HG02642 (cell line): ENCODE data around the gene CLSTN1.
A peak's percentile ranks its signal among the peaks of the same experiment; 100 is the strongest.

Experiments used
- ATAC-seq: cut with Tn5 transposase; IDR thresholded peaks from one replicate; pipeline ENCODE4 v1.9.1; 2021; ENCODE audit warnings: mild to moderate bottlenecking; ENCODE audit not compliant: unreplicated experiment, poor library complexity

CLSTN1 gene

DNA sequence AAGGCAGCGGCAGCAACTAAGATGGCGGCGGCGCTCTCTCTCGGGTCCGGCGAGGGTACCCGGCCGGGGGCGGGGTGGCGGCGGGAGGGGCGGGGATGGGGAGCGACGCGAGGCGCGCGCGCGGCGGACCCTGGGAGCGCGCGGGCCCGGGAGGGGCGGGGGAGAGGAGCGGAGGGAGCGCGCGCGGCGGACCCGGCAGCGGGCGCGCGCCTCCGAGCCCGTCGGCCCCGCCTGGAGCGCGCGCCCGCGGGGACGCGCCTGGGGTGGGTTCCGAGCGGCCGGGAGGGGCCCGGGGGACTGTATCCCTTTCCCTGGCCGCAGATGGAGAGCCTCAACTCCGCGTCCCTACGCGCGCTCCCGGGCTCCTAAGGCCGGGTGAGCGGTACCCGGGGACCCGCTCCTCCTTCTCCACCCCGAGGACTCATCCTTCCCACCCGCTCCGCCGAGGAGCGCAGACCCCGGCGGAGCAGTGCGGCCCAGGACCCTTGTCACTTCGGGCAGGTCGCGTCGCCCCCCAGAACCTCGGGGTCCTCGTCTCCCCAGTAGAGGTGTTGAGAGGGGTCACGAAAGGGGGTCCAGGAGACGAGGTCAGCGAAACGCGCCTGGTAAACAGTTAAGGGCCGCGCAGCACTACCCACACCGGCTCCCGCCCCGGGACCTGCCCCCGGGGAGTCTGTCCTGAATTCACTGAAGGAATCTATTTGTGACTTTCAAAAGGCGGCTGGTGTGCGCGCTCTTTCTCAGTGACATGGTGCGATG, at the start of gene CLSTN1:
Gene CLSTN1, minus strand, starts transcription at position 23 of the 759 bp plus-strand sequence. CDS start 232 bp downstream, outside the sequence.
- peak; percentile 66 for ATAC-seq

GRCh38 chr1:9873385-9873784, 49.6 kb upstream of the CLSTN1 start:
- ATAC-seq, result no peak

- no peak for ATAC-seq
These were observed 48.8 kb upstream of the CLSTN1 start for GRCh38 chr1:9872430-9873165.

DNA sequence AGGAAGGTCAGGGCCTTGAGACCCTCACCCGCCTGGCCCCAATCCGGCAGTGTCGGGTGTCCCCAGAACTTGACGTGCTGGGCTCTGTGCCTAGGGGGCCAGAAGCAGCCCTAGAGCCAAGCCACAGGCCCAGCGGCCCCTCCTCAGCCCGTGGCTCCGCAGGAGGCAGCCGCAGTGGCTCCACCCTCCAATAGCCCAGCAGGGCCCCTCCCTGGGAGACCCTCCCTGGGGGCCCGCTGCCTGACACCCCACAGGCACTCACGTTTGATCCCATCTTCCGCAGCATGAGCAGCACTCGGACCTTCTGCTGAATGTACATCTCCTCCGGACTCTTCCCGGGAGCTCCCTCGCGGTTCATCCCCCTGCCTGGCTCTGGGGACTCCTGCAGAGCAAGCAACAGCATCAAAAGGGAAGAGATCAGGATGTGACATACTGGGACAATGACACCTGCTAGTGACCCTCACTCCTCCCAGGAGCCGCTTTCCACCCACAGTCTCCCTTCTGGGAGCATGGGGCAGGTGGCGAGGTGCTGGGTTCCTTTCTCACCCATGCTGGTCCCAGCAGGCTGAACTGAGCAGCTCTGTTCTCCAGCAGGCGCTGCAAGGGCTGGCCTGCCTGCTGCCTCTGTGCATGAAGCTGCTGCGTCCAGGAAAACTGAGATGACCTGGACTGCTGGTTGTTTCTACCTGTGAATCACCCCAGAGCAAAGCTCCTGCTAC, 48.1 kb upstream of the CLSTN1 start:
- no peak for ATAC-seq

GRCh38 chr1:9871021-9871420, 47.3 kb upstream of the CLSTN1 start:
- ATAC-seq, result no peak

DNA sequence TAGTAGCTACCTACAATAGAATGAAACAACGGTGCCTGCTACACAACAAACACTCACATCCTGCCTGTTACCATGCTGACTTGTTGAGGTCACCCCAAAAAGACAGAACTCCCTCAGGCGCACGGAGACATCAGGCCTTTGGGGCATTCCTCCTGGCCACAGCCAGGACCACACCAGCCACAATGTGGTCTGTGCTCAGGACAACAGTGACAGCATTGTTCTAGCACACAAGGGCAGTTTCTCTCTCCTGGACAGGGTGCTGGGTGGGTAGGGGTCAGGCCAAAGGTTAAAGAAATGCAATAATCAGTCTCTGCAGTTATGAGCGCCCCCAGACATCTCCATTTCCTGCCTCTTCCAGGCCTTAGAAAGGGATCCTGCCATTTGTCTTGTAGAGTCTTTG, 46.8 kb upstream of the CLSTN1 start:
- ATAC-seq, result no peak

- no peak for ATAC-seq
These were observed 46.1 kb upstream of the CLSTN1 start for GRCh38 chr1:9869831-9870251.

DNA sequence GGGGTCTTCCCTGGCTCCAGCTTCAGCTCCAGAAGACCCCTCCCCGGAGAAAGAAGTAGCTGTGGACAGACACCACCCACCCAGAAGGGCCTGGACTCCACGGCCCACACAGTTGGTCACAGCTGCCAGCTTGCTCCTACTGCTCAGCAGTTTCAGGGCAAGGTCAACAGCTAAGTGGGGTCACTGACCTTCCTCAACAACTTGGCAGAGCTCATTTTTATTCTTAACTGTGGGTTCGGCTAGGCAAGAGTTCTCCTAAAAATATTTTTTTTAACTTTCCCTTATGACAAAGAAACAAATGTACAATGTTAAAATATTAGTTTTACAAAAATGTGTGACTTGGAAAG, 44.5 kb upstream of the CLSTN1 start:
- ATAC-seq, result no peak

DNA sequence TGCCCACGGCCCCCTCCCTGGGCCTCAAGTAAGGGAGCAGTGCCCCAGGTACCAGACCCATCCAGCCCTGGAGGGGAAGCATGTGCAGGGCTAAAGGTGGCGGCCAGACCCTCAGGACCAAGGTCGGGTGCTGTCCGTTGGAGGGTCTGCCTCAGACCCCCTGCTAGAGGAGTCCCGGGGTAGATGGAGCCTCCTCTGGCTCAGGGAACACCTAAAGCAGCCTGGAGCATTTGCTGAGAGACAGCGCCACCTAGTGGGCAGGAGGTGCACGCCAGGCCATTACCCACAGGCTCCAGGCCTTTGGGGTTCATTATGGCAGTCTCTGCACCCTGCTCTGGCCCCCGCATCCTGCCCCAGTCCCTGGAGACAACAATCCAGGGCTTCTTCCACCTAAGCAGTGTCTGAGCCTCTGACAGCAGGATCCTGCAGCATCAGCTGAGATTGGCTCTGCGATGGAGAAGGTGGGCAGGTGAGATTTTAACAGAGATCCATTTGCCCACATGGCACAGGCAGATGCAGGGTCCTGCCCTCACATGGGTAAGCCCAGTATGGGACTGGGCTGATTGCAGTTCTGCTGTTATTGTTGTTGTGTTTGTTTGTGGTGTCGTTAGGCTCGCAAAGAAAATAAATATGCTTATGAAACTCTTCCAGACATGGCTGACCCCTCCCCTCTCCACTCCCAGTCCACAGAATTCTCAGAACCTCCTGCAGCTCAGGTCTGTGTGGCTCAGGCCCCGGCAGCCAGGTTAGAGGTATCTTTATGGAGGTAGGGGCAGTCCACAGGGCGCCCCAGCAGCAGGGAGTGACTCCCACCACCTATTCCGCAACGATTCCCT, 43.9 kb upstream of the CLSTN1 start:
- ATAC-seq, result peak; percentile 66

DNA sequence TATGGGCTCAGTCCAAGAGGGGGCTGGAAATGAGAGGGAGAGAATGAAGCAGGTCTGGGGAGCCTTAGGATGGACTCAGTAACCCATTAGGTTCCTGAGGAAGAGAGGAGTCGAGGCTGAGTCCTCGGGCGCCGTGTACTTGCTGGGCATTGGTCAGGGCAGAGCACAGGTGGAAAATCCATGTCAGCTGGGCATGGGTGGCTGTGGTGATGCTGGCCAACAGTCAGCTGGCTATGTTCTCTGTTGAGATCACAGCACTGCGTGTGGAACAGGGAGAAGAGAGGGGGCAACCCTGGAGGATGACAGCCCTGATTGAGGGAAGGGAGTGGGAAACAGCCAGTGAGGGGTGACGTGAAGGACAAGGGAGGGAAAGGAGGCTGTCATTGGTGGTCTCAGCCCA, 43.1 kb upstream of the CLSTN1 start:
- ATAC-seq, result no peak

DNA sequence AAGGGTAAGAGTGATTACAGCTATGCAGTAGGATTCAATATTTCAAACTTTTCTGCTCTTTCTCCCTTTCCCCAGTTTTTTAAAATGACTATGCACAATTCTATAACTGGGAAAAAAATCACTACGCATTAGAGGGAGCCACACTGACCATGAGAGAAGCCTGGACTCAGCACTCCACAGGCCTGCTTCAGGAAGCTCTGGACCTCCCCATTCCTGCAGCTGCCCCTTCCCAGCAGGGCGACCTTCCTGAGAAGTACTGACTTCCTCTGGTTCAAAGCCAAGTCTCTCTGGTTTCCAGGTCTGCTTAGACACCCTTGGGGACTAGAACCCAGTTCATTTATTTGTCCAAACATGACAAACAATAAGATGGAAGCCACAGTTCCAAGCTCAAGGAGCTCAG, 42.0 kb upstream of the CLSTN1 start:
- ATAC-seq, result no peak

- ATAC-seq, result no peak
These were observed 39.6 kb upstream of the CLSTN1 start for GRCh38 chr1:9863371-9863770.

GRCh38 chr1:9861360-9861759, 37.6 kb upstream of the CLSTN1 start:
- ATAC-seq, result no peak

DNA sequence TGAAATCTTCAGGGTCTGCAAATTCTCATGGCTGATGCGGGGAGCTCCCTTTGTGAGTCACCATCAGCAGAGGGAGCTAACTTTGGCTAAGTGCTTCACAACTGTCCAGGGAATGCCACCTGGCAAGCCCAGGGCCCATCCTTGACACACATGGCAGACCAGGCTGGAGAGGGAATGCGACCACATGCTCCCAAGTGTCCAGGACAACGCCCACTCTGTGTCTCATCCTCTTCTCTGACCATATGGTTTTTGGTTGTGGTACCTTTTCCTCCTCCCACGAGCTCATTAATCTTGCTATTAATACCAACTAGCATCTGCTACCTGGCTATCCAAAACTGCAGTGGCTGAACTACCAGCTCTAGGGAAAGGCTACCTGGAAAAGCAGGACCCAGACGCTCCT, 37.1 kb upstream of the CLSTN1 start:
- no peak for ATAC-seq

DNA sequence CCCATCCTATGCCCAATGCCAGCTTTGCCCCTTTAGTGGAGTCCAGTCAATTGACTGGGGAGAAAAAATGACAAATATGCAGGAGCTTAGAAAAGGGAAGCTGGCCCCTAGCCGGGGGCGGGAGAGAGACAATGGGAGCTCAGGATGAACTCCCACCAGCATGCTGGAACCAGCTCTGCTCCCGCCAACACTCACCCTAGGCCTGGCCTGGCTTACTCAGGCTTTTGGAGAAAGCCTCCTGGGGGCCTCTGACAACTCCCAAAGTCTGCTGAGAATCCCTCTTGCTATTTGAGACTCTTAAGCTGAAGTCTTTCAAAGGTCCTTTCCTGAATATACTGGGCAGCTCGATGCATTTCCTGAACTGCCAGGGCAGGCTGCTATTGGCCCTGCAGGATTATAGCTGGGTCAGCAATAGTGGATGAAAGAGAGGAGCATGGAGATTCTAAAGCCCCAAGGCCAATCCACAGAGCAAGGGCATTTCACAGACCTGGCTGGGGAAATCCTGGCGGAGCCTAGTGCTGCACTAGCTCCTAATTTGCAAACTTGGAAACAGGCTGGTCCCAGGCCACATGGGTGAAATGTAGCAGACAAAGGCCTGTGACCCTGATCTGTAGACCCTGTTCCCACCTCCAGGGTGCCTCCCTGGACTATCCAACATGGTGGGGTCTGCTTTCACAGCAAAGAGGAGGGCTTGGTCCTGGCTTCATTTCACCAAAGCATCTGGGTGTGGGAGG, 35.7 kb upstream of the CLSTN1 start:
- no peak for ATAC-seq

GRCh38 chr1:9858293-9859035, 34.7 kb upstream of the CLSTN1 start:
- no peak for ATAC-seq

DNA sequence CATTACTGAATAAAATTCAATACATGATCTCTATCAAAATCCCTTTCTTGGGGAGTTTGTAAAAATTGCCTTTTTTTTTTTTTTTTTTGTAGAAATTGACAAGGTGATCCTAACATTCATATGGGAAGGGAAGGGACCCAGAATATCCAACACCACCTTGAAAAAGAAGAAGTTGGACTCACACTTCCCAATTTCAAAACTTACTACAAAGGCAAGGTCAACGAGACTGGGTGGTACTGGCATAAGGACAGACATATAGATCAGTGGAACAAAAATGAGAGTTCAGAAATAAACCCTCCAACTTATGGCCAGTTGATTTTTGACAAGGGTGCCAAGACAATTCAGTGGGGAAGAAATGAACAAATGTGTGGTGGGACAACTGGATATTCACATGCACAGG, 31.4 kb upstream of the CLSTN1 start:
- no peak for ATAC-seq

DNA sequence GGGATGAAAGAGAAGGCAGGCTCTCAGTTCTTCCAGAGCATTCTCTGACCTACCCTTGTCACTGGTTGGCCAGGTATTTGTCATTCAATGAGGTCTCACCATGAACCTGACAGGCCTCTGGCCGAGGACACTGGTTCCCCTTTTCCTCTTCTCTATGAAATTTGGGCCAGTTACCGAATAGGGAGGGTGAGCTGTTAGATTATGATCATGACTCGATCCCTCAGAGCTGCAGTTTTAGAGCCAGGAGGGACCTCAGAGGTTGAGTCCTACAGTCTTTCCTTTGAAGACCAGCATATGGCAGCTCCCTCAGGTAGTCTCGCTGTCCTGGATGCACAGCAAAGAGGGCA, 29.5 kb upstream of the CLSTN1 start:
- ATAC-seq, result no peak
